H9 (cell line): ENCODE results near the gene RCAN1. TPM values are rescaled to one million over a fixed set of nuclear protein-coding genes. Genes with fewer than 3 reads are reported as not detected.

ENCODE experiments used
- DNase-seq: peaks from one replicate; pipeline ENCODE4 v3.0.0-alpha.2; 2017
- H2AFZ ChIP-seq: one replicate; pipeline ENCODE4 v1.6.1; 2013; ENCODE audit warnings: mild to moderate bottlenecking, low read length, control low read depth, moderate library complexity
- H2AK5ac ChIP-seq: 2 replicates; pipeline ENCODE4 v1.6.1; 2013; ENCODE audit warnings: low read length, control low read depth, mixed read lengths; ENCODE audit not compliant: insufficient read length
- H2BK120ac ChIP-seq: one replicate; pipeline ENCODE4 v1.6.1; 2013; ENCODE audit warnings: low read depth, mild to moderate bottlenecking, low read length, control low read depth, inconsistent platforms; ENCODE audit not compliant: poor library complexity, severe bottlenecking
- H2BK12ac ChIP-seq: 2 replicates; pipeline ENCODE4 v1.6.1; 2013; ENCODE audit warnings: low read length, control low read depth, mixed read lengths, low read depth; ENCODE audit not compliant: insufficient read length
- H2BK15ac ChIP-seq: 2 replicates; pipeline ENCODE4 v1.6.1; 2013; ENCODE audit warnings: low read depth, low read length, control low read depth
- H2BK20ac ChIP-seq: one replicate; pipeline ENCODE4 v1.6.1; 2013; ENCODE audit warnings: low read depth, mild to moderate bottlenecking, low read length, control low read depth, inconsistent platforms; ENCODE audit not compliant: poor library complexity, severe bottlenecking
- H2BK5ac ChIP-seq: 2 replicates; pipeline ENCODE4 v1.6.1; 2013; ENCODE audit warnings: low read length, control low read depth, mixed read lengths; ENCODE audit not compliant: insufficient read length
- H3K14ac ChIP-seq: 2 replicates; pipeline ENCODE4 v1.6.1; 2013; ENCODE audit warnings: low read length, control low read depth; ENCODE audit not compliant: insufficient read depth
- H3K18ac ChIP-seq: 2 replicates; pipeline ENCODE4 v1.6.1; 2013; ENCODE audit warnings: low read depth, mild to moderate bottlenecking, mixed read lengths, low read length, control low read depth; ENCODE audit not compliant: insufficient read length
- H3K23ac ChIP-seq: 2 replicates; pipeline ENCODE4 v1.6.1; 2013; ENCODE audit warnings: low read length, control low read depth, mixed read lengths, low read depth; ENCODE audit not compliant: insufficient read length
- H3K23me2 ChIP-seq: 2 replicates; pipeline ENCODE4 v1.6.1; 2013; ENCODE audit warnings: low read depth, mild to moderate bottlenecking, mixed read lengths, low read length, control low read depth; ENCODE audit not compliant: insufficient read length, poor library complexity, severe bottlenecking
- H3K27ac ChIP-seq: 2 replicates; pipeline ENCODE4 v1.5.1; 2013; ENCODE audit warnings: low read length, control low read depth, mixed read lengths, low read depth; ENCODE audit not compliant: insufficient read length
- H3K27me3 ChIP-seq: 2 replicates; pipeline ENCODE4 v1.6.1; 2013; ENCODE audit warnings: low read length, control low read depth, inconsistent platforms; ENCODE audit not compliant: insufficient read depth
- H3K4ac ChIP-seq: 2 replicates; pipeline ENCODE4 v1.6.1; 2013; ENCODE audit warnings: low read depth, mild to moderate bottlenecking, control low read depth, inconsistent platforms, low read length, moderate library complexity
- H3K4me1 ChIP-seq: 2 replicates; pipeline ENCODE4 v1.6.1; 2013; ENCODE audit warnings: low read length, control low read depth, inconsistent platforms; ENCODE audit not compliant: insufficient read depth
- H3K4me2 ChIP-seq: 2 replicates; pipeline ENCODE4 v1.6.1; 2013; ENCODE audit warnings: low read length, control low read depth, mixed read lengths; ENCODE audit not compliant: insufficient read length, insufficient read depth
- H3K56ac ChIP-seq: 2 replicates; pipeline ENCODE4 v1.6.1; 2013; ENCODE audit warnings: low read depth, mild to moderate bottlenecking, mixed read lengths, low read length, control low read depth; ENCODE audit not compliant: insufficient read length
- H3K79me1 ChIP-seq: 2 replicates; pipeline ENCODE4 v1.6.1; 2013; ENCODE audit warnings: low read depth, mild to moderate bottlenecking, moderate library complexity, low read length, control low read depth, inconsistent platforms; ENCODE audit not compliant: insufficient read depth, poor library complexity, severe bottlenecking
- H3K79me2 ChIP-seq: 2 replicates; pipeline ENCODE4 v1.6.1; 2013; ENCODE audit warnings: low read length, control low read depth, inconsistent platforms; ENCODE audit not compliant: insufficient read depth
- H3K9ac ChIP-seq: 2 replicates; pipeline ENCODE4 v1.6.1; 2013; ENCODE audit warnings: low read length, control low read depth, mixed read lengths; ENCODE audit not compliant: insufficient read length; ENCODE audit errors: extremely low read depth
- H3K9me3 ChIP-seq: one replicate; pipeline ENCODE4 v1.6.1; 2013; ENCODE audit warnings: low read depth, low read length, inconsistent platforms; ENCODE audit not compliant: control insufficient read depth
- H3T11ph ChIP-seq: one replicate; pipeline ENCODE4 v1.6.1; 2013; ENCODE audit warnings: mild to moderate bottlenecking, low read length, control low read depth, inconsistent platforms
- H4K20me1 ChIP-seq: one replicate; pipeline ENCODE4 v1.6.1; 2013; ENCODE audit not compliant: control insufficient read depth, insufficient read length, insufficient read depth
- H4K5ac ChIP-seq: 2 replicates; pipeline ENCODE4 v1.6.1; 2013; ENCODE audit warnings: low read depth, mild to moderate bottlenecking, mixed read lengths, low read length, control low read depth; ENCODE audit not compliant: insufficient read length
- H4K8ac ChIP-seq: replicated peaks from 2 replicates; pipeline ENCODE4 v1.6.1; 2013; ENCODE audit warnings: low read length, control low read depth, mixed read lengths, low read depth; ENCODE audit not compliant: insufficient read length
- H4K91ac ChIP-seq: 2 replicates; pipeline ENCODE4 v1.6.1; 2013; ENCODE audit warnings: low read depth, mild to moderate bottlenecking, moderate library complexity, mixed read lengths, low read length, control low read depth; ENCODE audit not compliant: insufficient read length
- H3K27ac Mint-ChIP-seq, 3 experiments: 2 replicates in 2 of 3; 3 replicates in 1 of 3; pipeline ENCODE4 v1.8.0; 2020 to 2021; ENCODE audit warnings: mixed read lengths in 3 of 3, mild to moderate bottlenecking in 1 of 3, moderate library complexity in 1 of 3
- H3K27me3 Mint-ChIP-seq: 2 replicates; pipeline ENCODE4 v1.8.0; 2021; ENCODE audit warnings: low read depth, mild to moderate bottlenecking, moderate library complexity, mixed read lengths
- H3K36me3 Mint-ChIP-seq, 3 experiments: 2 replicates in 2 of 3; 3 replicates in 1 of 3; pipeline ENCODE4 v1.8.0; 2020 to 2021; ENCODE audit warnings: low read depth in 3 of 3, mixed read lengths in 3 of 3; ENCODE audit not compliant: insufficient read depth in 1 of 3
- H3K4me1 Mint-ChIP-seq, 2 experiments: 2 replicates each; pipeline ENCODE4 v1.8.0; 2020; ENCODE audit warnings: mixed read lengths in 2 of 2
- H3K4me3 Mint-ChIP-seq, 2 experiments: 2 replicates in 1 of 2; 3 replicates in 1 of 2; pipeline ENCODE4 v1.8.0; 2020 to 2021; ENCODE audit warnings: mild to moderate bottlenecking in 2 of 2, mixed read lengths in 2 of 2, moderate library complexity in 1 of 2
- H3K9me3 Mint-ChIP-seq, 2 experiments: 2 replicates in 1 of 2; 3 replicates in 1 of 2; pipeline ENCODE4 v1.8.0; 2020; ENCODE audit warnings: mild to moderate bottlenecking in 2 of 2, mixed read lengths in 2 of 2, moderate library complexity in 1 of 2
- CTCF ChIP-seq: fragments of 200-600 bp; sonication (generic); conservative IDR thresholded peaks from 3 replicates; pipeline ENCODE4 v1.8.0; 2021; ENCODE audit warnings: antibody characterized with exemption, mild to moderate bottlenecking
- WGBS: extraction: QIAGEN DNeasy Blood & Tissue Kit; methylation state at CpG from one replicate; pipeline ENCODE4 v1.1.7; 2013; ENCODE audit warnings: missing lambda C conversion rate, low lambda C conversion rate, mixed read lengths; ENCODE audit not compliant: insufficient read length; ENCODE audit errors: extremely low coverage; 5-methylcytosine and 5-hydroxymethylcytosine counted together
- total RNA-seq: library from RNA; stranded (reverse); gene quantifications from 2 replicates; pipeline ENCODE4 v1.2.1, GENCODE V29; 2021

RCAN1 gene
- total RNA-seq, 1 experiment from 2014 or later: 7.0 TPM

- peak overlapping the region; percentile 35 for H2BK12ac ChIP-seq
- no peak overlapping the region for H2AK5ac ChIP-seq
- no peak overlapping the region for H3T11ph ChIP-seq
- H2BK20ac ChIP-seq: no peak overlapping the region
- H2BK5ac ChIP-seq: no peak overlapping the region
- Mint-ChIP-seq H3K9me3 (peaks cover 16 to 17% of the 10 kb centered on the region in 2 experiments), H3K4me3 (no peak overlapping the region), H3K27me3 (peaks cover 2% of the 10 kb centered on the region), H3K27ac (no peak overlapping the region), H3K4me1 (peaks cover 5 to 8% of the 10 kb centered on the region in 2 experiments), H3K36me3 (peaks cover 6 to 14% (median 8%) of the 10 kb centered on the region in 3 experiments)
- H3K23ac ChIP-seq: no peak overlapping the region
- no peak for TF ChIP-seq CTCF
- H4K91ac ChIP-seq: no peak overlapping the region
- no peaks in the 10 kb centered on the region for H3K23me2 ChIP-seq
- WGBS: no CpG with 5 or more reads among the region's 7 CpGs
- H3K14ac ChIP-seq: no peak overlapping the region
- no peaks in the 10 kb centered on the region for H4K20me1 ChIP-seq
- no peak overlapping the region for H3K4ac ChIP-seq
- H4K5ac ChIP-seq: no peak overlapping the region
- no peak overlapping the region for H2BK15ac ChIP-seq
- no peaks in the 10 kb centered on the region for H3K9me3 ChIP-seq
- no peak overlapping the region for H3K27ac ChIP-seq
- no peaks in the 10 kb centered on the region for H3K27me3 ChIP-seq
- H2BK120ac ChIP-seq: no peak overlapping the region
- DNase-seq: no peak
- no peak overlapping the region for H4K8ac ChIP-seq
- no peak overlapping the region for H2AFZ ChIP-seq
- H3K79me1 ChIP-seq: no peaks in the 10 kb centered on the region
- no peak overlapping the region for H3K18ac ChIP-seq
- H3K4me2 ChIP-seq: no peak overlapping the region
- H3K9ac ChIP-seq: no peak overlapping the region
- no peaks in the 10 kb centered on the region for H3K4me1 ChIP-seq
- no peaks in the 10 kb centered on the region for H3K79me2 ChIP-seq
- no peak overlapping the region for H3K56ac ChIP-seq
Observed at GRCh38 chr21:34552360-34553098, 62.4 kb downstream of the RCAN1 start.
